HL-60 (cell line): ENCODE measurements around the gene CD300C.

Experiments
- DNase-seq, 2 experiments: peaks; one replicate each; pipeline ENCODE4 v3.0.0-alpha.2; 2010 to 2020; ENCODE audit warnings: low read depth in 1 of 2, low spot score in 1 of 2
- H3K27ac ChIP-seq: fragments of 250-450 bp; sonication (Bioruptor Pico); replicated peaks from 2 replicates; pipeline ENCODE4 v1.5.1; 2020; ENCODE audit warnings: mild to moderate bottlenecking, moderate library complexity
- H3K27me3 ChIP-seq: fragments of 250-450 bp; sonication (Bioruptor Pico); 2 replicates; pipeline ENCODE4 v1.5.1; 2021; ENCODE audit warnings: mild to moderate bottlenecking, moderate library complexity; ENCODE audit not compliant: insufficient read depth, poor library complexity, severe bottlenecking
- H3K4me3 ChIP-seq: replicated peaks from 2 replicates; pipeline ENCODE4 v1.5.1; 2011; ENCODE audit warnings: mild to moderate bottlenecking, control low read depth, low read length; ENCODE audit not compliant: insufficient read depth
- CTCF ChIP-seq: IDR thresholded peaks from one replicate; pipeline ENCODE4 v1.5.1; 2011; ENCODE audit warnings: low read length, control low read depth, inconsistent platforms; ENCODE audit not compliant: insufficient read depth
- GABPA ChIP-seq: IDR thresholded peaks from 2 replicates; pipeline ENCODE4 v1.6.1; 2012; ENCODE audit warnings: low read depth
- POLR2AphosphoS5 ChIP-seq: IDR thresholded peaks from 2 replicates; pipeline ENCODE4 v1.6.1; 2012; ENCODE audit warnings: low read depth
- SPI1 ChIP-seq: IDR thresholded peaks from 2 replicates; pipeline ENCODE4 v1.6.1; 2012; ENCODE audit warnings: low read depth, mild to moderate bottlenecking, borderline replicate concordance
- TF ChIP-seq, protein P1 (sequence below): IDR thresholded peaks from 2 replicates; pipeline ENCODE4 v1.6.1; 2012; ENCODE audit warnings: low read depth; ENCODE audit not compliant: insufficient replicate concordance

Gene CD300C

DNA sequence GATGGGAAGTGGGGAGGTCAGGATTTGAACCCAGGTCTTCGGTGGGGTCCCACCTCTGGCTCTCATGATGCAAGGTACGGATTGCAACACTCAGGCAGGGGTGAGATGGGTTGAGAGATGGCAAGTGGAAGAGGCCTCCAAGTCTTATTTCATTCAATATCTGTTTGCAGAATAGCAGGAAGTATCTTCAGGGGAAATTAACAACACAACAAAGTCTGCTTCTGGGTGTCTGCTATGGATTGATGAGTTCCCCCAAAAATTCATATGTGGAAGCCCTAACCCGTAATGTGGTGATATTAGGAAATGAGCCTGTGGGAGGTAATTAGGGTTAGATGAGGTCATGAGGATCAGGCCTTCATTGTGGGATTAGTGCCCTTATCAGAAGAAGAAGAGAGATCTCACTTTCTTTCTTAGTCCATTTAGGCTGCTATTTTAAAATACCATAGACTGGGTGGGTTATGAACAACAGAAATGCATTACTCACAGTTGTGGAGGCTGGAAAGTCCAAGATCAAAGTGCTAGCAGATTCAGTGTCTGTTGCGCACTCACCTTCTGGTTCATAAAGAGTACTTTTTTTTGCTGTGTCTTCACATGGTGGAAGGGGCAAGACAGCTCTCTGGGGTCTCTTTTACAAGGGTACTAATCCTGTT lies 25.8 kb upstream of the CD300C start:
- Histone ChIP-seq H3K27me3 (no peaks in the 10 kb centered on the region), H3K4me3 (no peak overlapping the region), H3K27ac (no peak overlapping the region)
- TF ChIP-seq CTCF = no peak
- TF ChIP-seq POLR2AphosphoS5 = no peak
- no peak for TF ChIP-seq GABPA
- no peak for TF ChIP-seq SPI1
- TF ChIP-seq, protein P1, sequence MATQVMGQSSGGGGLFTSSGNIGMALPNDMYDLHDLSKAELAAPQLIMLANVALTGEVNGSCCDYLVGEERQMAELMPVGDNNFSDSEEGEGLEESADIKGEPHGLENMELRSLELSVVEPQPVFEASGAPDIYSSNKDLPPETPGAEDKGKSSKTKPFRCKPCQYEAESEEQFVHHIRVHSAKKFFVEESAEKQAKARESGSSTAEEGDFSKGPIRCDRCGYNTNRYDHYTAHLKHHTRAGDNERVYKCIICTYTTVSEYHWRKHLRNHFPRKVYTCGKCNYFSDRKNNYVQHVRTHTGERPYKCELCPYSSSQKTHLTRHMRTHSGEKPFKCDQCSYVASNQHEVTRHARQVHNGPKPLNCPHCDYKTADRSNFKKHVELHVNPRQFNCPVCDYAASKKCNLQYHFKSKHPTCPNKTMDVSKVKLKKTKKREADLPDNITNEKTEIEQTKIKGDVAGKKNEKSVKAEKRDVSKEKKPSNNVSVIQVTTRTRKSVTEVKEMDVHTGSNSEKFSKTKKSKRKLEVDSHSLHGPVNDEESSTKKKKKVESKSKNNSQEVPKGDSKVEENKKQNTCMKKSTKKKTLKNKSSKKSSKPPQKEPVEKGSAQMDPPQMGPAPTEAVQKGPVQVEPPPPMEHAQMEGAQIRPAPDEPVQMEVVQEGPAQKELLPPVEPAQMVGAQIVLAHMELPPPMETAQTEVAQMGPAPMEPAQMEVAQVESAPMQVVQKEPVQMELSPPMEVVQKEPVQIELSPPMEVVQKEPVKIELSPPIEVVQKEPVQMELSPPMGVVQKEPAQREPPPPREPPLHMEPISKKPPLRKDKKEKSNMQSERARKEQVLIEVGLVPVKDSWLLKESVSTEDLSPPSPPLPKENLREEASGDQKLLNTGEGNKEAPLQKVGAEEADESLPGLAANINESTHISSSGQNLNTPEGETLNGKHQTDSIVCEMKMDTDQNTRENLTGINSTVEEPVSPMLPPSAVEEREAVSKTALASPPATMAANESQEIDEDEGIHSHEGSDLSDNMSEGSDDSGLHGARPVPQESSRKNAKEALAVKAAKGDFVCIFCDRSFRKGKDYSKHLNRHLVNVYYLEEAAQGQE = no peak
- DNase-seq = peak in 1 of 2 experiments; percentile 47

DNA sequence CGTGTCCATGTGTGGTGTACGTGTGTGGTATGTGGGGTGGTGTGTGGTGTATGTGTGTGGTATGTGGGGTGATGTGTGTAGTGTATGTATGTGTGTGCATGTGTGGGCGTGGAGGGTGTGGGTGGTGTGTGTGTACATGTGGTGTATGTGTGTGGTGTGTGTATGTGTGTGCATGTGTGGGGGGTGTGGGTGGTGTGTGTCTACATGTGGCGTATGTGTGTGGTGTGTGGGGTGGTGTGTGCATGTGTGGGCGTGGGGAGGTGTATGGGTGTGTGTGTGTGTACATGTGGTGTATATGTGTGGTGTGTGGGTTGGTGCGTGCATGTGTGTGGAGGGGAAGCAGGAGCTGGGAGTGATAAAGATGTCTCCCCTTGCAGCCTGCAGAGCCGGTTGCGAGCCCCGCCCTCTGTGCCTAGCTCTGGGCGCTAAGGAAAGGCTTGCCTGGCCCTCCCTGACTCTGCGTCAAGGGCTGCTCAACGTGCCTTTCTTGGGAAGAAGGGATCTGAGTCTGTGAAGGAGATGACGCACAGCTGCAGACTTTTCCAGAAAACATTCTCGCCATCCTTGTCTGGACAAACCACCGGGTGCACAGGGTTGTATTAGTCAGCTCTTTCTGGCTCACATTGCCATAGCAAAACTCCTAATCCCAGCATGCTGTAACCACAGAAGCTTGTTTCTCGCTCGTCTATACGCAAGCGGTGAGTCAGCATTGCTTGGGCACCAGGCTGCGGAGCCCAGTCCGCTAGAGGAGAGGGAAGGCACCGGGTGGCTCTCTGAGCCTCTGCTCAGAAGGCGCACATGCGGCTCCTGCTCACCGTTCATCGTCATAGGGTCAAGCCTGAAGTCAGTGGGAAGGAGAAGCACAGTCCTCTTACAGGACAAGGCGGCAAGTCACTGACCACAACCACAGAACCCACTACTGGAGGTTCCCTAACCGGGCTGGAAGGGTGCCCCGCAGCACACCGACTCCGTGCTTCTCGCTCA lies 23.4 kb upstream of the CD300C start:
- DNase-seq = peak; percentile 94 to 95
- Histone ChIP-seq H3K4me3 (no peak overlapping the region), H3K27ac (no peak overlapping the region), H3K27me3 (no peaks in the 10 kb centered on the region)
- TF ChIP-seq, protein P1 = no peak
- TF ChIP-seq POLR2AphosphoS5 = peak; percentile 54; the same call in 1 of the 2 replicates

DNA sequence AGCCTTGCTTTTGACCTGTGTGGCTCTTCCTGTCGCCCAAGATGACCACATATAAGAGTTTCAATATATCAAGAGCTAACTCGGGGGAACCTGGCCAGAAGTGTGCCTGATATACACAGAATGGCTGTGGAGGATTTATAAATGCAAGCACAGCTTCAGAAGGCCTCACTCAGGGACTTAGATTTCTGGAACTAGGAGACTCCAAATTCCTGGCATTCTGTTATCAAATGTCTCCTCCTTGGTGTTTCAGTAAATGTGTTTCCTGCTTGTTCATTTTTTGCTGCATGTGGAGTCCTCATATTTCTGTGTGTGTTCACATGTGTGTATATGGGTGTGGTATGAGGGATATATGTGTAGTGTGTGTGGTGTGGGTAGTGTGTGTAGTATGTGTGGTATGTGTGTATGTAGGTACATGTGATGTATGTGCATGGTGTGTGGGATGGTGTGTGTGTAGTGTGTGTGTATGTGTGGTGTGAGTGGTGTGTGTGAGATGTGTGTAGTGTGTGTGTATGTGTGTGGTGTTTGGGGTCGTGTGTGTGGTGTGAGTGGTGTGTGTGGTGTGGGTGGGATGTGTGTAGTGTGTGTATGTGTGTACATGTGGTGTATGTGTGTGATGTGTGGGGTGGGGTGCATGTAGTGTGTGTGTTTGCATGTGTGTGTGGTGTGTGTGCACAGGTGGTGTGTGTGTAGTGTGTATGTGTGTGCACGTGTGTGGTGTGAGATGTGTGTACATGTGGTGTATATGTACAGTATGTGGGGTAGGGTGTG lies 22.4 kb upstream of the CD300C start:
- H3K27me3 ChIP-seq = no peaks in the 10 kb centered on the region
- no peak overlapping the region for H3K4me3 ChIP-seq
- no peak overlapping the region for H3K27ac ChIP-seq
- TF ChIP-seq POLR2AphosphoS5 = no peak
- TF ChIP-seq, protein P1 = no peak
- TF ChIP-seq SPI1 = no peak
- no peak for TF ChIP-seq CTCF
- TF ChIP-seq GABPA = no peak
- no peak for DNase-seq
